ENCODE data around the gene PHLDA2.
A peak's percentile ranks its signal among the peaks of the same experiment; 100 is the strongest.

DNA sequence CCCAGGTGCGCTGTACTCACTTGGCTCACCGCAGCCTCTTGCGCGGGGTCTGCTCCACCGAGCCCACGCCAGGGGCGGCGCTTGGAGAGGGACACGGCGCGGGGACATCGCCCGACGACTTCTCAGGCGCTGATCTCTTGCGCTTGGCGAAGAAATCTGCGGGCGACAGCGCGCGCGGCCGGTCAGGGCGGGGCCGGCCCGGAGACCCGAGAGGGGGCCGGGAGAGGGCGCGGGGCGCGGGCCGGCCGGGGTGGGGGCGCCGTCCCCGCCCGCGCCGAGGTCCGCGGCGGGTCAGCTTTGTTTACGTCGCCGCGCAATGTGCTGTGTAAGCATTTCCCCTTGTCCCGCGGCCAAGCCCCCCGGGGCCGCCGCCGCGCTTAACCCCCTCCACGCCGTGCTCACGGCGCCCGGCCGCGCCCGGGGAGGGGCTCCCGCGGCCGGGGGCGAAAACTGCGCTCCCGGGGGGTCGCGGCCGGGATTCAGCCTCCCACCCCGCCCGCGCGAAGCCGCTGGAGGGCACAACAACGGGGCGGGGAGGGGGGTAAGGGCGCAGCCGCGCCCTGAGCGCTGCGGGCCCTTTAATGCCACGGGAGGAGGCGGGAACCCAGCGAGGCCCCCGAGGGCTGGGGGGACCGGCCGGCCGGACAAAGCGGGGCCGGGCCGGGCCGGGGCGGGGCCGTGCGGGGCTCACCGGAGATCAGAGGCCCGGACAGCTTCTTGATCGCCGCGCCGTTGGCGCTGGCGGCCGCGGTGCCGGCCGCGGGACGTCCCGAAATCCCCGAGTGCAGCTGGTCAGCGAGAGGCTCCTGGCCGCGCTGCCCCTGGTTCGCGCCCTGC is 45.0 kb downstream of the PHLDA2 start:
- TF ChIP-seq CTCF (optimal IDR thresholded peaks at IDR 0.05 in 1 of 3, IDR thresholded peaks at IDR 0.05 in 1 of 3, conservative IDR thresholded peaks at IDR 0.05 in 1 of 3; ENCODE audit: extremely low read depth in 1 of 3, insufficient read depth in 2 of 3, low read length in 3 of 3) (no peak), EZH2 (IDR thresholded peaks at IDR 0.05; ENCODE audit: low read length) (peak; percentile 63)

Measured in keratinocyte (primary cell).